ENCODE results near the gene TRIM37. TPM values are rescaled to one million over a fixed set of nuclear protein-coding genes. Genes with fewer than 3 reads are reported as not detected.

TRIM37 gene
- total RNA-seq, 6 experiments from 2014 or later = 7.2 to 11.0 (median 9.0) TPM

MicroRNA genes within 50 kb of the gene (microRNA counts, 767-probe panel; counts per million panel counts)
- microRNA hsa-miR-301a-3p = 237 counts per million
- microRNA hsa-miR-454-3p = 237 counts per million

Small RNAs within 50 kb of the gene (microRNA-seq; reads per million reads assigned to microRNA genes)
- gene MIR301A (33.5 to 67.6 reads per million in 2 donors), gene MIR454 (918 to 1,171 reads per million in 2 donors)

Small RNAs within 50 kb of the gene (small RNA-seq; reads per million reads assigned to genes)
- 16.1 to 17.7 reads per million in 2 experiments for gene MIR301A
- 6.1 to 8.3 reads per million in 2 experiments for gene MIR454
- gene RN7SL716P = 0 reads per million in 2 experiments
- 0 reads per million in 2 experiments for gene RNU2-58P

Other genes with a start within 250 kb of the TRIM37 start
- gene SKA2, start 48.3 kb upstream of the TRIM37 start, total RNA-seq = 10 to 100 TPM; 12.2 to 23.1 (median 13.5) TPM
- 1 to 10 TPM in 1 of 6 experiments, under 1 TPM in 5; 0.49 to 1.9 (median 0.54) TPM for gene PRR11, start 48.9 kb upstream of the TRIM37 start, total RNA-seq
- gene SMG8, start 103.2 kb upstream of the TRIM37 start, total RNA-seq = 1 to 10 TPM; 5.3 to 7.9 (median 7.3) TPM
- gene GDPD1, start 113.6 kb upstream of the TRIM37 start, total RNA-seq = 1 to 10 TPM in 5 of 6 experiments, under 1 TPM in 1; 0.71 to 5.8 (median 1.2) TPM
- gene YPEL2, start 224.8 kb upstream of the TRIM37 start, total RNA-seq = 10 to 100 TPM in 4 of 6 experiments, 1 to 10 TPM in 2; 9.2 to 23.3 (median 15.2) TPM

All from right lobe of liver (tissue), 5 donors.